ENCODE results near the gene R3HCC1L.
"Not testable (repeated sequence)": the region's sequence is repeated elsewhere in the genome, so short reads cannot be mapped to it uniquely, and the experiment has no call there.

The R3HCC1L gene

GRCh38 chr10:98172073-98172472 is 37.6 kb downstream of the R3HCC1L start:
- H3K4me3 Mint-ChIP-seq: no peak overlapping the region
- no peaks in the 10 kb centered on the region for H3K27me3 Mint-ChIP-seq (ENCODE audit: low read depth)
- no peaks in the 10 kb centered on the region for H3K9me3 Mint-ChIP-seq
- H3K36me3 Mint-ChIP-seq (ENCODE audit: low read depth): peaks cover 24% of the 10 kb centered on the region
- no peak overlapping the region for H3K27ac Mint-ChIP-seq
- H3K4me1 Mint-ChIP-seq (ENCODE audit: low read depth): peaks cover 8% of the 10 kb centered on the region

GRCh38 chr10:98172495-98172894 is 38.0 kb downstream of the R3HCC1L start:
- Mint-ChIP-seq H3K36me3 (ENCODE audit: low read depth) (peaks cover 28% of the 10 kb centered on the region), H3K4me3 (no peak overlapping the region), H3K4me1 (ENCODE audit: low read depth) (peaks cover 12% of the 10 kb centered on the region), H3K27me3 (ENCODE audit: low read depth) (no peaks in the 10 kb centered on the region), H3K27ac (no peak overlapping the region), H3K9me3 (peaks cover under 1% of the 10 kb centered on the region)

- Mint-ChIP-seq H3K9me3 (peaks cover 7% of the 10 kb centered on the region), H3K27ac (no peak overlapping the region), H3K36me3 (ENCODE audit: low read depth) (peaks cover 34% of the 10 kb centered on the region), H3K27me3 (ENCODE audit: low read depth) (no peaks in the 10 kb centered on the region), H3K4me1 (ENCODE audit: low read depth) (peaks cover 13% of the 10 kb centered on the region), H3K4me3 (no peak overlapping the region)
Measured at GRCh38 chr10:98173260-98173659, 38.8 kb downstream of the R3HCC1L start.

GRCh38 chr10:98182351-98182915 is 48.0 kb downstream of the R3HCC1L start:
- not testable (repeated sequence) for H3K27me3 Mint-ChIP-seq (ENCODE audit: low read depth); H3K27ac Mint-ChIP-seq; H3K4me3 Mint-ChIP-seq
- Mint-ChIP-seq H3K9me3 (peaks cover 20% of the 10 kb centered on the region), H3K4me1 (ENCODE audit: low read depth) (peaks cover 17% of the 10 kb centered on the region), H3K36me3 (ENCODE audit: low read depth) (peaks cover 66% of the 10 kb centered on the region)

GRCh38 chr10:98186681-98187080 is 52.2 kb downstream of the R3HCC1L start:
- Mint-ChIP-seq H3K9me3 (no peaks in the 10 kb centered on the region), H3K27ac (no peak overlapping the region), H3K36me3 (ENCODE audit: low read depth) (peaks cover 54% of the 10 kb centered on the region), H3K27me3 (ENCODE audit: low read depth) (no peaks in the 10 kb centered on the region), H3K4me3 (no peak overlapping the region), H3K4me1 (ENCODE audit: low read depth) (peaks cover 7% of the 10 kb centered on the region)

- H3K27ac Mint-ChIP-seq; H3K9me3 Mint-ChIP-seq; H3K27me3 Mint-ChIP-seq (ENCODE audit: low read depth); H3K4me3 Mint-ChIP-seq; H3K4me1 Mint-ChIP-seq (ENCODE audit: low read depth): not testable (repeated sequence)
- peaks cover 43% of the 10 kb centered on the region for H3K36me3 Mint-ChIP-seq (ENCODE audit: low read depth)
Measured at GRCh38 chr10:98190773-98191172, 56.3 kb downstream of the R3HCC1L start.

GRCh38 chr10:98193037-98193436 is 58.6 kb downstream of the R3HCC1L start:
- Mint-ChIP-seq H3K36me3 (ENCODE audit: low read depth) (peaks cover 33% of the 10 kb centered on the region), H3K9me3 (peaks cover 6% of the 10 kb centered on the region), H3K27me3 (ENCODE audit: low read depth) (no peaks in the 10 kb centered on the region), H3K27ac (no peak overlapping the region), H3K4me3 (no peak overlapping the region), H3K4me1 (ENCODE audit: low read depth) (peaks cover 4% of the 10 kb centered on the region)

GRCh38 chr10:98194633-98195032 is 60.2 kb downstream of the R3HCC1L start:
- peaks cover 6% of the 10 kb centered on the region for H3K9me3 Mint-ChIP-seq
- H3K4me1 Mint-ChIP-seq (ENCODE audit: low read depth): peaks cover 4% of the 10 kb centered on the region
- no peak overlapping the region for H3K4me3 Mint-ChIP-seq
- H3K27ac Mint-ChIP-seq: no peak overlapping the region
- H3K36me3 Mint-ChIP-seq (ENCODE audit: low read depth): peaks cover 30% of the 10 kb centered on the region
- no peaks in the 10 kb centered on the region for H3K27me3 Mint-ChIP-seq (ENCODE audit: low read depth)

- Mint-ChIP-seq H3K4me3 (no peak overlapping the region), H3K4me1 (ENCODE audit: low read depth) (peaks cover 4% of the 10 kb centered on the region), H3K27ac (no peak overlapping the region), H3K36me3 (ENCODE audit: low read depth) (peaks cover 28% of the 10 kb centered on the region), H3K9me3 (peaks cover 6% of the 10 kb centered on the region), H3K27me3 (ENCODE audit: low read depth) (no peaks in the 10 kb centered on the region)
Measured at GRCh38 chr10:98195120-98195519, 60.7 kb downstream of the R3HCC1L start.

- Mint-ChIP-seq H3K4me1 (ENCODE audit: low read depth) (peaks cover 4% of the 10 kb centered on the region), H3K36me3 (ENCODE audit: low read depth) (peaks cover 16% of the 10 kb centered on the region), H3K9me3 (peaks cover 6% of the 10 kb centered on the region), H3K27me3 (ENCODE audit: low read depth) (no peaks in the 10 kb centered on the region), H3K27ac (no peak overlapping the region), H3K4me3 (no peak overlapping the region)
Measured at GRCh38 chr10:98196985-98197384, 62.5 kb downstream of the R3HCC1L start.

- Mint-ChIP-seq H3K9me3 (no peaks in the 10 kb centered on the region), H3K4me3 (no peak overlapping the region), H3K36me3 (ENCODE audit: low read depth) (peaks cover 2% of the 10 kb centered on the region), H3K27ac (no peak overlapping the region), H3K27me3 (ENCODE audit: low read depth) (no peaks in the 10 kb centered on the region), H3K4me1 (ENCODE audit: low read depth) (no peaks in the 10 kb centered on the region)
Measured at GRCh38 chr10:98201760-98202159, 67.3 kb downstream of the R3HCC1L start.

- no peak overlapping the region for H3K27ac Mint-ChIP-seq
Measured at GRCh38 chr10:98202378-98202777, 67.9 kb downstream of the R3HCC1L start.

GRCh38 chr10:98205351-98205750 is 70.9 kb downstream of the R3HCC1L start:
- H3K27ac Mint-ChIP-seq: no peak overlapping the region

More at GRCh38 chr10:98202378-98202777, 67.9 kb downstream of the R3HCC1L start:
- peaks cover 2% of the 10 kb centered on the region for H3K36me3 Mint-ChIP-seq (ENCODE audit: low read depth)
- no peaks in the 10 kb centered on the region for H3K9me3 Mint-ChIP-seq
- no peak overlapping the region for H3K4me3 Mint-ChIP-seq
- H3K4me1 Mint-ChIP-seq (ENCODE audit: low read depth): no peaks in the 10 kb centered on the region
- H3K27me3 Mint-ChIP-seq (ENCODE audit: low read depth): no peaks in the 10 kb centered on the region

GRCh38 chr10:98208925-98209324 is 74.5 kb downstream of the R3HCC1L start:
- Mint-ChIP-seq H3K9me3 (no peaks in the 10 kb centered on the region), H3K4me1 (ENCODE audit: low read depth) (peaks cover 3% of the 10 kb centered on the region), H3K27me3 (ENCODE audit: low read depth) (no peaks in the 10 kb centered on the region), H3K36me3 (ENCODE audit: low read depth) (peaks cover 32% of the 10 kb centered on the region), H3K27ac (no peak overlapping the region), H3K4me3 (no peak overlapping the region)

More at GRCh38 chr10:98205351-98205750, 70.9 kb downstream of the R3HCC1L start:
- no peaks in the 10 kb centered on the region for H3K4me1 Mint-ChIP-seq (ENCODE audit: low read depth)
- H3K36me3 Mint-ChIP-seq (ENCODE audit: low read depth): peaks cover 21% of the 10 kb centered on the region
- no peaks in the 10 kb centered on the region for H3K9me3 Mint-ChIP-seq
- no peak overlapping the region for H3K4me3 Mint-ChIP-seq
- no peaks in the 10 kb centered on the region for H3K27me3 Mint-ChIP-seq (ENCODE audit: low read depth)

GRCh38 chr10:98209441-98209840 is 75.0 kb downstream of the R3HCC1L start:
- no peak overlapping the region for H3K27ac Mint-ChIP-seq

GRCh38 chr10:98212196-98212595 is 77.7 kb downstream of the R3HCC1L start:
- Mint-ChIP-seq H3K36me3 (ENCODE audit: low read depth) (peaks cover 39% of the 10 kb centered on the region), H3K9me3 (peaks cover 3% of the 10 kb centered on the region), H3K27ac (no peak overlapping the region), H3K27me3 (ENCODE audit: low read depth) (no peaks in the 10 kb centered on the region), H3K4me3 (no peak overlapping the region), H3K4me1 (ENCODE audit: low read depth) (peaks cover 3% of the 10 kb centered on the region)

More at GRCh38 chr10:98209441-98209840, 75.0 kb downstream of the R3HCC1L start:
- H3K9me3 Mint-ChIP-seq: no peaks in the 10 kb centered on the region
- H3K36me3 Mint-ChIP-seq (ENCODE audit: low read depth): peaks cover 32% of the 10 kb centered on the region
- H3K27me3 Mint-ChIP-seq (ENCODE audit: low read depth): no peaks in the 10 kb centered on the region
- no peak overlapping the region for H3K4me3 Mint-ChIP-seq
- H3K4me1 Mint-ChIP-seq (ENCODE audit: low read depth): peaks cover 3% of the 10 kb centered on the region
